ENCODE measurements around the gene RNF213.

RNF213 gene

GRCh38 chr17:80382956-80383355 is 122.3 kb downstream of the RNF213 start:
- no peak overlapping the region for H3K4me3 ChIP-seq (replicated peaks; ENCODE audit: insufficient read depth, low read length)
- no peak for DNase-seq (ENCODE audit: low read depth in 1 of 2, low spot score in 1 of 2)
- TF ChIP-seq POLR2AphosphoS5 (IDR thresholded peaks at IDR 0.05; ENCODE audit: low read depth) (no peak), CTCF (IDR thresholded peaks at IDR 0.05; ENCODE audit: insufficient read depth, low read length) (no peak), REST (IDR thresholded peaks at IDR 0.05; ENCODE audit: insufficient replicate concordance, low read depth) (no peak), GABPA (IDR thresholded peaks at IDR 0.05; ENCODE audit: low read depth) (no peak), SPI1 (IDR thresholded peaks at IDR 0.05; ENCODE audit: borderline replicate concordance, low read depth) (no peak)
- H3K27me3 ChIP-seq (ENCODE audit: insufficient read depth, poor library complexity, severe bottlenecking), result no peaks in the 10 kb centered on the region
- no peak overlapping the region for H3K27ac ChIP-seq (replicated peaks)

GRCh38 chr17:80384078-80384960 is 123.7 kb downstream of the RNF213 start:
- no peak for DNase-seq (ENCODE audit: low read depth in 1 of 2, low spot score in 1 of 2)
- no peak overlapping the region for H3K27ac ChIP-seq (replicated peaks)

GRCh38 chr17:80385046-80385445 is 124.4 kb downstream of the RNF213 start:
- H3K4me3 ChIP-seq (replicated peaks; ENCODE audit: insufficient read depth, low read length), result no peak overlapping the region
- H3K27ac ChIP-seq (replicated peaks), result no peak overlapping the region
- no peaks in the 10 kb centered on the region for H3K27me3 ChIP-seq (ENCODE audit: insufficient read depth, poor library complexity, severe bottlenecking)
- TF ChIP-seq GABPA (IDR thresholded peaks at IDR 0.05; ENCODE audit: low read depth) (no peak), CTCF (IDR thresholded peaks at IDR 0.05; ENCODE audit: insufficient read depth, low read length) (no peak), POLR2AphosphoS5 (IDR thresholded peaks at IDR 0.05; ENCODE audit: low read depth) (no peak), REST (IDR thresholded peaks at IDR 0.05; ENCODE audit: insufficient replicate concordance, low read depth) (no peak), SPI1 (IDR thresholded peaks at IDR 0.05; ENCODE audit: borderline replicate concordance, low read depth) (no peak)
- DNase-seq (ENCODE audit: low read depth in 1 of 2, low spot score in 1 of 2), result no peak

More at GRCh38 chr17:80384078-80384960, 123.7 kb downstream of the RNF213 start:
- TF ChIP-seq SPI1 (IDR thresholded peaks at IDR 0.05; ENCODE audit: borderline replicate concordance, low read depth), result no peak
- Histone ChIP-seq H3K4me3 (replicated peaks; ENCODE audit: insufficient read depth, low read length) (no peak overlapping the region), H3K27me3 (ENCODE audit: insufficient read depth, poor library complexity, severe bottlenecking) (no peaks in the 10 kb centered on the region)

- no peak for TF ChIP-seq SPI1 (IDR thresholded peaks at IDR 0.05; ENCODE audit: borderline replicate concordance, low read depth)
- Histone ChIP-seq H3K4me3 (replicated peaks; ENCODE audit: insufficient read depth, low read length) (no peak overlapping the region), H3K27me3 (ENCODE audit: insufficient read depth, poor library complexity, severe bottlenecking) (no peaks in the 10 kb centered on the region), H3K27ac (replicated peaks) (no peak overlapping the region)
- DNase-seq (ENCODE audit: low read depth in 1 of 2, low spot score in 1 of 2), result no peak
Observed at GRCh38 chr17:80386341-80386740, 125.7 kb downstream of the RNF213 start.
